HL-60 (cell line): Measurements from ENCODE around the gene CMIP.

ENCODE experiments used
- DNase-seq, 2 experiments: peaks; one replicate each; pipeline ENCODE4 v3.0.0-alpha.2; 2010 to 2020; ENCODE audit warnings: low read depth in 1 of 2, low spot score in 1 of 2
- H3K27ac ChIP-seq: fragments of 250-450 bp; sonication (Bioruptor Pico); replicated peaks from 2 replicates; pipeline ENCODE4 v1.5.1; 2020; ENCODE audit warnings: mild to moderate bottlenecking, moderate library complexity
- H3K27me3 ChIP-seq: fragments of 250-450 bp; sonication (Bioruptor Pico); 2 replicates; pipeline ENCODE4 v1.5.1; 2021; ENCODE audit warnings: mild to moderate bottlenecking, moderate library complexity; ENCODE audit not compliant: insufficient read depth, poor library complexity, severe bottlenecking
- H3K4me3 ChIP-seq: replicated peaks from 2 replicates; pipeline ENCODE4 v1.5.1; 2011; ENCODE audit warnings: mild to moderate bottlenecking, control low read depth, low read length; ENCODE audit not compliant: insufficient read depth
- GABPA ChIP-seq: IDR thresholded peaks from 2 replicates; pipeline ENCODE4 v1.6.1; 2012; ENCODE audit warnings: low read depth
- POLR2AphosphoS5 ChIP-seq: IDR thresholded peaks from 2 replicates; pipeline ENCODE4 v1.6.1; 2012; ENCODE audit warnings: low read depth
- REST ChIP-seq: IDR thresholded peaks from 2 replicates; pipeline ENCODE4 v1.6.1; 2012; ENCODE audit warnings: low read depth; ENCODE audit not compliant: insufficient replicate concordance
- SPI1 ChIP-seq: IDR thresholded peaks from 2 replicates; pipeline ENCODE4 v1.6.1; 2012; ENCODE audit warnings: low read depth, mild to moderate bottlenecking, borderline replicate concordance
- TF ChIP-seq, protein P1 (sequence below): IDR thresholded peaks from one replicate; pipeline ENCODE4 v1.5.1; 2011; ENCODE audit warnings: low read length, control low read depth, inconsistent platforms; ENCODE audit not compliant: insufficient read depth

The CMIP gene

GRCh38 chr16:81447383-81448101 is 2.9 kb downstream of the CMIP start:
- DNase-seq: peak in 1 of 2 experiments; percentile 58

GRCh38 chr16:81448154-81449131 is 3.8 kb downstream of the CMIP start:
- no peaks in the 10 kb centered on the region for H3K27me3 ChIP-seq
- no peak overlapping the region; the same call in 1 of the 2 replicates for H3K4me3 ChIP-seq
- TF ChIP-seq, protein P1, sequence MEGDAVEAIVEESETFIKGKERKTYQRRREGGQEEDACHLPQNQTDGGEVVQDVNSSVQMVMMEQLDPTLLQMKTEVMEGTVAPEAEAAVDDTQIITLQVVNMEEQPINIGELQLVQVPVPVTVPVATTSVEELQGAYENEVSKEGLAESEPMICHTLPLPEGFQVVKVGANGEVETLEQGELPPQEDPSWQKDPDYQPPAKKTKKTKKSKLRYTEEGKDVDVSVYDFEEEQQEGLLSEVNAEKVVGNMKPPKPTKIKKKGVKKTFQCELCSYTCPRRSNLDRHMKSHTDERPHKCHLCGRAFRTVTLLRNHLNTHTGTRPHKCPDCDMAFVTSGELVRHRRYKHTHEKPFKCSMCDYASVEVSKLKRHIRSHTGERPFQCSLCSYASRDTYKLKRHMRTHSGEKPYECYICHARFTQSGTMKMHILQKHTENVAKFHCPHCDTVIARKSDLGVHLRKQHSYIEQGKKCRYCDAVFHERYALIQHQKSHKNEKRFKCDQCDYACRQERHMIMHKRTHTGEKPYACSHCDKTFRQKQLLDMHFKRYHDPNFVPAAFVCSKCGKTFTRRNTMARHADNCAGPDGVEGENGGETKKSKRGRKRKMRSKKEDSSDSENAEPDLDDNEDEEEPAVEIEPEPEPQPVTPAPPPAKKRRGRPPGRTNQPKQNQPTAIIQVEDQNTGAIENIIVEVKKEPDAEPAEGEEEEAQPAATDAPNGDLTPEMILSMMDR: no peak
- TF ChIP-seq SPI1: no peak
- no peak for TF ChIP-seq REST
- no peak for TF ChIP-seq POLR2AphosphoS5
- TF ChIP-seq GABPA: no peak
- no peak for DNase-seq
- H3K27ac ChIP-seq: peak overlapping the region; percentile 79; the same call in 1 of the 2 replicates

More at GRCh38 chr16:81447383-81448101, 2.9 kb downstream of the CMIP start:
- Histone ChIP-seq H3K27ac (peak overlapping the region; percentile 79), H3K27me3 (no peaks in the 10 kb centered on the region), H3K4me3 (peak overlapping the region; percentile 65)
- TF ChIP-seq, protein P1: no peak
- TF ChIP-seq SPI1: peak; percentile 51; the same call in 1 of the 2 replicates
- no peak for TF ChIP-seq REST
- TF ChIP-seq POLR2AphosphoS5: 0 out of 2 replicates have a peak, but pooled peaks have one; percentile 13
- TF ChIP-seq GABPA: no peak

- Histone ChIP-seq H3K4me3 (no peak overlapping the region), H3K27me3 (no peaks in the 10 kb centered on the region), H3K27ac (no peak overlapping the region)
- DNase-seq: no peak
- TF ChIP-seq, protein P1: no peak
- TF ChIP-seq REST: no peak
- TF ChIP-seq SPI1: no peak
- no peak for TF ChIP-seq POLR2AphosphoS5
- TF ChIP-seq GABPA: no peak
Observed at GRCh38 chr16:81449241-81449640, 4.6 kb downstream of the CMIP start.
